GM18858 (cell line): ENCODE data around the gene POU2AF1.

Experiments
- ATAC-seq: cut with Tn5 transposase; IDR thresholded peaks from one replicate; pipeline ENCODE4 v1.9.1; 2021; ENCODE audit not compliant: unreplicated experiment

POU2AF1 gene

DNA sequence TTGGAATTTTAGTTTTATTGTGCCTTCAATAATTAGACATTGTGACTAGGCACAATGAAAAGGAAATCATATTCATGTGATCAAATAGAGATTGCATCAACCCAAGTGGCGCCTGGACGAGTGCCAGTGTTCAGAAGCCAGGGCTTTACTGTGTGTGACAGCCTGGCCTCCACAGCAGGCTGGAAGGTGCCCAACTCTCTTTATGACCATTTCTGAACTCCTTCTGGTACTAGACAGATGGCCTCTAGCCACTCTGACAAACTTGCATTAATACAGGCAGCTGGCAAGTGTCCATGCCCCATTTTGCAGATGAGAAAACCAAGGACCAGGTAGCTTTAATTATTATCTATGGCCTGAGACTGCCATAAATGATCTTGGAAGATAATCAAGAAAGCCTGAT lies 8.3 kb upstream of the POU2AF1 start:
- no peak for ATAC-seq

DNA sequence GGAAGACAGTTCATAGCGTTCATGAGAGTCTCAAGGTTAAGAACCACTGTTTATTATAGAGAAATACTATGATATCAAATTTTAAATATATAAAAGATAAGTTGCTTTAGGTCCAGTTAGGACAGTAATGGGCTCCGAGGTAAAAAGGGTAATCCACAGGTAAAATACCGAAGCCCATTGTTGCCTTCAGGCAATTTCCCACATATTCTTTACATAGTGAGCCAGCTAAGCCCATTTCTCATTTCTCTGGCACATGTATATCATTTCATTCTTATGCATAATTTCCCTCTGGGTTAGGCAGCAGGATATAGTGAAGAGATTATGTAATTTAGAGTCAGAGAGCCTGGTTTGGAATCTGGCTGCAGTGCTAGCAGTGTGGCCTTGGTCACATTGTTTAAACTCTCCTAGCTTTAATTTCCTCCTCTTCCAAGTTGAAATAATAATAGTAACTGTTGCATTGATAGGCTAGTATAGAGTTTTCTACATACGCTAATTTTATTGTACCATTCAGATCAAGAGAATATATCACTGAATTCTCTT lies 7.6 kb upstream of the POU2AF1 start:
- no peak for ATAC-seq

DNA sequence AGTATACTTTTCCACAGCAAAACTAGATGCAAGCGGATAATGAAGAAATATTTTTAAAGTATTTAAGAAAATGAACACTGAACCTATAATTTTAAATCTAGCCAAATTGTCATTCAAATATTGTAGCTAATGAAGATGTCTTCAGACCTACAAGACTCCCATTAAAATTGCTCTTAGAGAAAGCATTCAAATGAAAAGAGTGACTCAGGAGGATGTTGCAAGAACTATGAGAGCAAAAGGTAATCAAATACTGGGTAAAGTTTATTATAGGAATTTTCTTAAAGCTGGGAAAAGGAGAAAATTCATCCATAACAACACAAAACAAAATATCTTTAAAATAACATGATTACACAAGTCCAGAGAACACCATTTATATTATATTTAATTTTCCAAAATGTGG lies 5.4 kb upstream of the POU2AF1 start:
- ATAC-seq: no peak

DNA sequence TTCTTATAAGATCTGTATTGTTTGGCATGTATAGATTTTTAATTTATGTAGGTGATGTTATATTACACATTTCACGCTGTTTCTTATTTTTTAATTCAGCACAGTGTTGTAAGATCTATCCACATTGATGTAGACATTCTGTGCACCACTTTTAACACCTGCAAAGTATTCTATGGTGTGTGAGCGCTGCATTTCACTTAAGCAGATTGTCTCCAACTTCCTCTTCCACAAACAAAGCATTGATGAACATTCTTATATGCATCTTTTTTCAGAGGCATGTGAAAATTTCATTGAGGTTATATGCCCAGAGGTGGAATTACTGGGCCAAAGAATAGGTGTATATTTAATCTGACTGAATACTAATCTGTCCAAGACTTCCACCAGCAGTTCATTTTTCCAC lies 3.4 kb upstream of the POU2AF1 start:
- no peak for ATAC-seq

DNA sequence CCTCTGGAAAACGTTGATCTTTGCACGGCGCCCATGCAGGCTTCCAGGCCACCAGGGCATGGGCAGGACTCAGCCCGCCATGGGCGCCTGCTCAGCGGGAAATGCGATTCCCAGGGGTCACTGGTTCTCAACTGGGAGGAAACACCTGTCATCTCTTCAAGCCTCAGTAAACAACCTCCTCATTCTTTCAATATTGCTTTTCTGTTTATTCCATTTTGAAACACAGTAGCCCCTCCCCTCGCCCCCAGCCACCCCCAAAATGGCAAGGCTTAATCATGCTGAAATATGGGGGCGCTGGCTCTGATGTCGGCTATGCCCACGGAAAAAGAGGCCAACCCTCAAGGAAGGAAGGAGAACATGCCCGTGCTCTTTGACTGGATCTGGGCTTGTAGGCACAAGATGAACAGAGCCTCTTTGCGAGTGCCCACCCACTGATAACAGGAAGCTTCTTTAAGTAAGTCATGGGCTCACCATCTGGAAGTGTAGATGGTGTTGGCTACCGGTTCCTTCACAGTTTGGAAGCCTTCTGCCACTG lies 594 bp upstream of the POU2AF1 start:
- peak; percentile 30 for ATAC-seq

DNA sequence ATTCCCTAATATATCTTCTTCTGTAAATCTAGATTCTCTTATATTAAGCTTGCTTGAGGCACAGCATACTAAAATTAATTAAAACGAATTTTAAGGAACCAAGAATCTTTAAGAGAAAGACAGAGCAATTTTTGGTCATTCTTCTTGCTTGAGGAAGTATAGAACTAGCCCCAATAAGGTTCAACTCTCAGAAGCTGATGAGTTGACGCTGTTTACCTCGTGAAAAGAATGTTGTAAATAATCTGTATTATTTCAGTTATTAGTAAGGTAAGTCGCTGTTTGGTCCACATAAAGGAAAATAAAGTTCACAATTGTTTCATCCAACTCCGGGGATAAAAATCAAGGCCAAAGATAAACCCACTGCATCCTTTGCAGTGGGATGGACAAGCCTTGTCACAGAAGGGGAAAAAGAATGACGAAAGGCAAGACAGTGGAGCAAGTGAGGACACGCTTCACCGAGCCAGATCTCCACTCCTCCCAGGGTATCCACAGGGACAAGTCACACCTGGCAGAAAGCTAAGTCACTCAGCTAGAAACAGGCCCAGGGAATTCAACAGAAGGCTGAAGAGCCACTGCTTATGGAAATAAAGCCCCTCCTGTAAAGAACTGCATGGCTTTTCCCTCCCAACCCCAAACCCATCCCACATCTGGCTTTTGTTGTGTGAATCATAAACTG lies 752 bp downstream of the POU2AF1 start:
- no peak for ATAC-seq

DNA sequence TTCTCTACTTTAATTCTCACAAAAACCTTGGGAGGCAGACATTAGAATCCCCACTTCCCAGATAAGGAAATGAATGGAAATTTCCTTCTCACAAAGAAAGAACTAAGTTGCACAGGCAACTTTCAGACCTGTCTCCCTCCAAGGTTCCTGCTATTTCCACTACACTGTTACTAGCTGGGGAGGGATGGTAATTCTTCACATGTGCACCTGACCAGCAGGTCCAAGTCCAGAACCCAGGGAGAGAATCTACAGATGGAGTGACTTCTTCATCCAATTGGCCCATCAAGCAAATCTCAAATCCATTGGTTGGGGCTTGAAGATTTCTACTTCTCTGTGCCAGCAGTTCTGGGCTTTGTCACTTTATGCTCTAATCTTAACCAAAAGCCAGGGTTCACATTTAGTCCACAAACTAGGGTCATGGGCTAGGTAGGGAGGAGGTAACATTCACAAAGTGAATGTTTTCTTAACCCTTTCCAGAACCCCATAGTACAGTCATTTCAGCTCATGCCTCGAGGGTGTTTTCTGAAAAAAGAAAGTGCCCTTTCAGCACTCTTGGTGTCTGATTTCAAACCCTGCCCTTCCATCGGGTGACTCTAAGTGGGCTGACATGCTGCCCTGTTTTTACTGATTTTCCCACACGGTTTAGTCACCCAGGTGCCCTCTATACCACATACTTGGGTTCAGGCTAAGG lies 2.7 kb downstream of the POU2AF1 start:
- ATAC-seq: no peak

DNA sequence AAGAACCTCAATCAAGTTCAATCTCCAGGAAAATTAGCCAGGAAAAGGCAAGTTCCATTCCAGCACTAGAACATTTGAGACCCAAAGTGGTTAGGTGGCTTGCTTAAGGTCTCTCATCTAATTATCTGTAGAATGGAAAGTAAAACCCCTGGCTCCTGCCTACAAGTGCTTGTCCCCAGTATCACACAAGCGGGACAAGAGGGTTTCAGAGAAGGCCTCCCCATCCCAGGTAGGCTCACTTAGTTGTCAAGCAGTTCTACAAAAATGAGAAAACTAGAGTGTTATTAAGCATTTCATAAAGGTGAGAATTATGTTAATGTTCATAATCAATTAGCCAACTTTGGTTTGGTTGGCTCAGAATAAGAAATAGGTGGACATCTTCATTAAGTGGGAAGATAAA lies 5.5 kb downstream of the POU2AF1 start:
- ATAC-seq: no peak

DNA sequence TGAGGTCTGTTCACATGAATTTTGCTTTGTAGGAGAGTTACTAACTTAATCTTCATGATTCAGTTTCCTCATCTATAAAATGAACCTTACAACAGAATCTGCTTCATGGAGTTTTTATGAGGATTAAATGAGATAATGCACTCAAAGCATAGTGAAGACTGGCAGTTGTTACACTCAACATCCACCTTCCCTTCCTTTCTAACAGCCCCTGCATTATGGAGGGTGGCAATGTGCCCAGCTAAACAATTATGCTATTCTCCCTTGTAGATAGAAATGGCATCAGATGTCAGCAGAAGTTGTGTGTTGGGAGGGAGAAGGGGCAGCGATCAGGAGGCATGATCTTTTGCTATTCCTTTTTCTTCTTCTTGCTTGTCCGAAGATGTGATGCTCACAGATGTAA lies 6.5 kb downstream of the POU2AF1 start:
- ATAC-seq: no peak

DNA sequence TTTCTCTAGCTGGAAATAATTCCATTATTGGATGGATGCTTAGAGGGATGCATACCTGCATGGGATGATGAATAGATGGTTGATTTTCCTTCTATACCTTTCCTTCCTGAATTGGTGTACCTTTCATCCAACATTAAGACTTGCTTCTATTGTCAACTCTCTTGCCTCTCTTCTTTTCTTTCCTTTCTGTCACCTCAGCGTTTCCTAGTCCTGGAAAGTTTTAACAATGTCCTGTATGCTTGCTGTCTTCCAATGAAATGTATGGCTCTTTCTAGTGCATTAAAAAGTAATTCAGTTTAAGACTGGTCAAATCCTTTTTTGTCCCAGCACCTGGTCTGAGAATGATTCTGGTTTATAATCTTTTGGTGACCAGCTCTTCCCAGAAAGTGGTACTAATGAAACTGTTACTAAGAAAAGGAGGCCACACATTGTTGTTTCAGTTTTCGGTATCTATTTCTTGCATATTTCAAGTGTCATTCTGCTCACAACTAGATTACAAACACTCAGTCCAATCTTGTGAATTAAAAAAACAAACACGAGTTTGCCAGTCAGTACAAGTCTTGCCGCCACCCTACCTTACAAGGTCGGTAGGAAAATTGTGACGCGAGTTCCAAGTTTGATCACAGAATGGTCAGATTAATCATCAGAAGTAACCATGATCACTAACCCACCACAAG lies 8.0 kb downstream of the POU2AF1 start:
- ATAC-seq: peak; percentile 38

DNA sequence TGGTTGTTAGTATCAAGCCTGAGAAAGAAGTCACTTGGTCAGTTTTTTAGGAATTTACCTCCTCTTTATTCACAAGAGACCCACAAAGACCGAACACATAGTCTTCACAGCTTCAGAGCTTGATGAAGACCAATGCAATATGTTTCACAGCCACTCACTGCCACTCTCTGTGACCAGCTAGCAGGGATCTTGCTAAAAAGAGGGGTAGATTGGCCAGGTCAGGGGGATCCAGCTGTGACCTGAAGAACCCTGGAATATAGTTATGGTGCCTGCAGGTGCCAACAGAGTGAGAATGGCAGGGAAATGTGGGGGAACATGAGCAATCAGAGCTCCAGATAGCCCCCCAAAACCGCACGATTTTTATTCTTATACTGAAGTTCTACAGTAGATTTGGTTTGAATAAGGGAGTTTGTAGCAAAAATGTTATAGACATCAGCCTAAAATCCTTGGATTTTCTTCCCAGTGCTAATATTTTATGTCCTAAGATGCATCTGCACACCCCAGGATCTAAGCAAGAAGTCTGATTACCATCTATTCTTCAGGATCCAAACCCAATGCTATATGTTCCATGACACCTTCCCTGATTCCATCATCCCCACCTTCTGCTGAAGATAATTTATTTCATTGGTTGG lies 8.7 kb downstream of the POU2AF1 start:
- no peak for ATAC-seq

DNA sequence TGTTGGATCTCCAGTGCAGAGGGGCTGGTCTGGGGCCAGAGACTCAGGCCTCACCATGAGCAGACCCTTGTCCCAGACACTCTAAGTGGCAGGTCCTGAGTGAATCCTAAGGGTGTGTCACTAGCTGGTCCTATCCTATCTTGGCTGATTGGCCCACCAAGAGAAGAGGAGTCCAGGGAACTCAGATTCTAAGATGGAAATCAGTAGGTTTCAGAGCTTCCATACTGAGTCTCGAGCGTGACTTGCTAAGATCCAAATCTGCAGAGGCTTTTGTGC lies 10.9 kb downstream of the POU2AF1 start:
- ATAC-seq: no peak

DNA sequence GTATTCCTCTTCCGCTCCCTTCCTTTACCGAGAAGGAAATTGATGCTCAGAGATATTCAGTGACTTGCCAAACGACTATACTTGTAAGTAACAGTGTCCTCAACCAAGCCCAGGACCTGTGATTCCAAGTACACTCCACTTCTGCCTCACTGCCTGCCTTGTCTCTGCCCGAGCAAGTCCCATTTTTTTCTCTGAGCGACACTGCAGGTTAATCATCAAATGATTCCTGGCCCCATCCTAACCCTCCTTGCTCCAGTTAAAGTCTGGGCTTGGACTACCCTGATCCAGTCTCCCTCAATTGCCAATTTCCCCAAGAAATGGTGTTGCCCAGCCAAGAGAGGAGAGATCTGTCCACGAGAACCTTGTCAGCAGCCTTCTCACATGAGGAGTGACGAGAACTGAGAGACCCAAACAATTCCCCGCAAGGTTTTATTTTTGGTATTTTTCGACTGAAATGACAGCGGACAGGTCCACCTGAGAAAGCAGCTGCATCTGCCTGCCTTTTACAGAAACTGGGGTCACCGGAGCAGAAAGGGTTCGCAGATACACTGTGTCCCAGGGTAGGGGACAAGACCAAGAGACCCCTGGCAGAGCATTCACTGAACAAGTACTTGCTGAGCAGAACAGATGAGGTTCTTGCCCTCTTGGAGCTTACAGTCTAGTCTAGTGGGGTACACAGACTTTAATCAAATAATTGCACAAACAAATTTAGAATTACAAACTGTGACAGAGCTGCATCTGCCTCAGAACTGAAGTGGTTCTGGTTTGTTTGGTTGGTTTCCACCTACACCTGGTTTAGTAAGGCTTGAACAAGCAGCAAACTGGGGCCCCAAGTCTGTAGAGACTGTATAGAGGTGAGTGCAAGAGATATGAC lies 11.4 kb downstream of the POU2AF1 start:
- ATAC-seq: peak; percentile 42

DNA sequence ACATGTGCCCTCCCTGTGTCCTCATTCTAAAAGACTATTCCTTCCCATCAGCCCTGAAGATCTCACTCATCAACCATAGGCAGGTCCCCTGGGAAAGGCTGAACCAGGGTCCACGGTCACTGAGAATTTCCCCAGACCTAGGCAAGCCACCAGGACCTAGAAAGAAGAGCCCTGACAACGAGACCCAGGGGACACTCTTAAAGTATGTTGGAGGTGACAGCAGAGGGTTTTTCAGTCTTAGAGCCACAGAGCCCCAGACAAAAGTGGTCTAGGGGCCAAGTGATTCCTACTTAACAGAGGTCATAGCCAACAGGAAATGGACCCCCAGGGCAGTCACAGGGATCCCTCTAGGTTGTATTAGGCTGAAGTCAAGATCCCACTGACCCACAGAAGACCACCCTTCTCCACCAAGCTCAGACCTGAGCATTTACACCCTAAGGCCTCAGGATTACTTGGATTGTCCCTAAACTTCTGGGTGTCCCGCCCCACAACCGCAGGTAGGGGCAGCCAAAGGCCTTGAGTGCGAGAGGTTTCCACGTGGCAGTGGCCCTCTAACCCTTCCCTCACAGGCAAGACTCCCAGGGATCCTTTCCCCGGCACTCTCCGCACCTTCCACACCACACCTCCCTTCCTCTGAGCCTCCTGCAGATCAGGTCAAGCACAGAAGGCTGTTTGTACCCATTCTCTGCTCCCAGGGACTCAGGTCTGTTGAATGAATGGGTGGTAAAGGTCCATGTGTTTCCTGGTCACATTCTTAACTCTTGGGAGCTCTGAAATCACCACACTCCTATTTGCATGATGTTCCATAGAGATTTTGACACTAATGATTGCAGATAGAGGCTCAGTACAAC lies 12.3 kb downstream of the POU2AF1 start:
- no peak for ATAC-seq

DNA sequence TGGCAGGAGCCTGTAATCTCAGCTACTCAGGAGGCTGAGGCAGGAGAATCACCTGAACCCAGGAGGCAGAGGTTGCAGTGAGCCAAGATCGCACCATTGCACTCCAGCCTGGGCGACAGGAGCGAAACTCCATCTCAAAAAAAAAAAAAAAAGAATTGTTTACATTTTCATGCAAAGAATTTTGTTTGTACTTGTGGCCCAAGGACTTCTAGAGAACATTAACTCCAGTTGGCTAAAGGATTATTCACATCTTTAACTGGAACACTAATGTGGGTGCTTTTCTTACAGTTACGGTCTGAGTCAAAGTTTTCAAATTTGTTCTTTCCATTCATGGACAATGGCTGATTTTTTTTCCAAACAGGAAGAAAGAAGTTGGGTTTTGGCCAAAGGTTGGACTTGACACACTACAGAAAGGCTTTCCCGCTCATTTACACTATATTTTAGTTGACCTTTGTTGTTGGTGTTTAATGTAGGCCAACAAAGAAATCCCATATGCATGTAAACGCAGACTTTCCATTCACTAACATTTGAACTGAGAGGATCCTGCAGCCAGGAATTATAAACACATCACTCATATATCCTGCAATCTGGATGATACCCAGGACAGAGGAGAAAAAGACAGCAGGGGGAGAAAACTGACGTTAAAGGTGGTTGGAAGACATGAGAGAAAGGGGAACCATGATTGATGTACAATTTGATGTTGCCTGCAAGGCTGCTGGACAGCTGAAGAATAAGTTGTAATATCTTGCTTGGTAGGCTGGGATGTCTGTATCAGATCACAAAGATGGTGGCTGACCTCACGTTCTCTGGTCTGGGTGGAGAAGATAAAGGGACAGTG lies 13.1 kb downstream of the POU2AF1 start:
- ATAC-seq: no peak

DNA sequence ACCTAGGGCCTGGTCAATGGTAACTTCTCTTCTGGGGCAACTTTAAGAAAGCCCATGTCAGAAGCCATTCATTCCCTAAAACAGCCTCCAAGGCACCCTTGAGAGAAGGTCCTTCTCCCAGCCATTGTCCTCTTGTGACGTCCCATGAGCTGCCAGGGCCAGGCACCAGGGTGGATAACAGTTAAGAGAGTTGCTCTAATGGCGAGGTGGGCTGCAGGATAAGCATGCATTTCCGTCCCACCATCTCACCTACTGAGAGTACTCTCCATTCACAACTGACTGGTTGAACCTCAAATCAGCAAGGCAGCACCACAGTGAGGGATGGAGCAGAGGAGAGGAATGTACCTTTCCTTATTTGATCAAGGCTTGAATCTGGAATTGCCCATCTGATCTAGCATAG lies 14.6 kb downstream of the POU2AF1 start:
- ATAC-seq: no peak

DNA sequence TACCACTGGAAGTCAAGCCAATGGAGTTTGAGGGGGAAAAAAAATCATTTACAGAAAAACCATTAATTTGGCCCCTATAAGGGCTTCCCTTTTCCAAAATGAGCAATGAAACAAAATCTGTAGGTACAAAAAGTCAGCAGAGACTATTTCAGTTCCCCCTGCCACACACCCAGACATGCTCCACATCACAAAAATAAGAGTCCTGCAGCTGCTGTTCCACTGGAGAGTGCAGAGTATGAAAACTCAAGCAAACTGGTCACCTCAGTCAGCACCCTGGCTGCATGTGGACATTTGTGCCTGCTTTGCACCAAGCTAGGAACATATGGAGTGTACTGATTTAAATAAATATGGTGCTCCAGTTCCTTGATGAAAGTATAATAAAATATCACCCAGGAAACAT lies 15.1 kb downstream of the POU2AF1 start:
- ATAC-seq: peak; percentile 26

DNA sequence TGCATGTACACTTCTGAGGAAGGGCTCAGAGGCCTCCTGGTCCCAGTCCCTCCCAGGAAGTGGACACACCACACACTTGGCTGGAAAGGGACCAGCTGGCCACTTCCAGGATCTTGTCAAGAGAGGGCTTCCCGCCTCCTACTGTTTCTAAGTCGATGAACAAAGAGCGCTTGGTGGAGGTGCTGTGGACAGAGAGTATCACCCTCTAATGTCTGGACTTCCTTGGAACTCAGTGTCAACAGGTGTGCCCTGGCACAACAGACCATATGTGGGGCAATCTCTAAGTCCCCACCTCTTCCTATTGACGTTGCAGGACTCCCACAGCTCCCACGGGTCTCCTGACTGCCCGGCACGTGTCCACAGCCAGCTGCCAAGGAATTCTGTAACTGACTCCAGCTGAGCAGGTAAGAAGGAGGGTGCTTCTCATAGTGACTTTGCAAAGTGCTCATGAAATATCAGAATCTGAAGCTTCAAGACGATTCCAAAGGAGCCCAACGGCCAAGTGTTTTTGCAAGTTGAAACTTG lies 16.1 kb downstream of the POU2AF1 start:
- no peak for ATAC-seq

DNA sequence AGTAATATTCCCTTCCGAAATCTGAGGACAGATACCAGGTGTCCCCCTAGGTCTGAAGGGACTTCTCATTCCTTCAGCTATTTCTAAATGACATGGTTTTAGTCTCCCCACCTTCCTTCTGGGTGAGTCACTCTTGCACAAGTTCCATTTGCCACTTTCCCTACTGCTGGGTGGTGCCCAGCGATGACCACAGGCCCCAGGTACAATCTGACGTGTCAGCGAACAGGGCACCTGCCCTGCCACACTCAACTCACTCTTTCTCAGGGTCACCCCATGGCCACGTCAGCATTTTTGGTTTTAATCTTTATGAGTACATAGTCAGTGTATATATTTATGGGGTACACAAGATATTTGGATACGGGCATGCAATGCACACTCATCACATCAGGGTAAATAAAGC lies 17.2 kb downstream of the POU2AF1 start:
- ATAC-seq: no peak
